Stimulated activated CD4-positive, alpha-beta T cell treated with anti-CD3 and anti-CD28 coated beads, Interleukin-4, amount 100 ng/mL, for 24 hours (primary cell): ENCODE data around the gene ACKR3.

Experiments
- DNase-seq: peaks from one replicate; pipeline ENCODE4 v3.0.0-alpha.2; 2020

Gene ACKR3

DNA sequence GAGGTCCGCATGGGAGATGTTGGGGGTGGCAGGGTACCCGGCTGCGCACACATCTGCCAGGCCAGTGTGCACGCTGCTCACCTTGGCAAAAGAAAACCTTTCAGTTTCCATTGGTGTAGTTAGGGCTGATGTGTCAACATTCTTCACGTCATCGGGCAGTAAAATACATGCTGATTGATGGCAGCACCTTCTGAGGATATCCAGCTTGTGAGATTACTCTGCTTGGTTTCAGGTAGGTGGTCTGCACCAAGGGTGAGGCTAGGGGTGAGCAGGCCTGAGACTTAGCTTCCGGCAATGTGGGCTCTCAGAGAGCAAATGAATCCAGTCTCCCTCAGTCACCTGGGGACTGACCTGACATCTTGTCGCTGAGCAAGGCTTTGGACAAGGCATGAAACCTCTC is 19.3 kb upstream of the ACKR3 start:
- DNase-seq: no peak

GRCh38 chr2:236550701-236551465 is 18.7 kb upstream of the ACKR3 start:
- peak; percentile 31 for DNase-seq

GRCh38 chr2:236551471-236552211 is 18.0 kb upstream of the ACKR3 start:
- no peak for DNase-seq

GRCh38 chr2:236552212-236552542 is 17.4 kb upstream of the ACKR3 start:
- DNase-seq: no peak

DNA sequence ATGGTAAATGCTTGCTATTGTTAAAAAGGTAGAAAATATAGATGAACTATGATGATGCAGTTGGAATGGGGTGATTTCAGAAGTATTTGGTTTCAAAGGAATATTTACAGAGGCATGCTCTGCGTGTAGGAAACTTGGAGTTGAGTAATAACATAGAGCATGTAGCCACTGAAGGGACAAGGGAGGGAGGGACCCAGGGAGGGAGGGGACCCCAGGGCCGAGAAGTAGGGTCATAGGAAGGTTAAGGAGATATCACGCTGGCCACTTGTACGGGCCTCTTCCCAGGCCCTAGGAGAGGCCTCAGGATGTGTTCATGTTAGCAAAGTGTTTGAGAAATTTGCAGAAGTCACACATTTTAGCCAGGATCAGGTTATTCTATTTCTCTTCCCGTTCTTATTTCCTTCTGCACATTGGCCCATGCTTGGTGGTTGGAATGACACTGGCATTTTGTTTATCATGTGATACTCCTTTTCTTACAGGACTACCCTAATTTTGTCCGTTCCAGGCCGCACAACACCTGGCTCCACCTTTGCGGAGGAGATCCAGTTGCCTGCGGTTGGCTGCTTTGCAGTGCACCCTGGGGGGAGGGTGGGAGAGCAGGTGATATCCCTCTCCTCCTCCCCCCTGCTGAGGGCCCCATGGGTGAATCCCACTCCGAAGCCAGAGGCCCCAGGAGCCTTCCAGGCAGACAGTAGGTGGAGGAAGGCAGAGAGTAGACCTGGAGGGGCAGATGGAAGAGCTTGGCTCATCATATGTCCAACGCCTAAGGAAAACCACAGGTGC is 16.9 kb upstream of the ACKR3 start:
- no peak for DNase-seq

- no peak for DNase-seq
These were observed 16.1 kb upstream of the ACKR3 start for GRCh38 chr2:236553522-236553921.

DNA sequence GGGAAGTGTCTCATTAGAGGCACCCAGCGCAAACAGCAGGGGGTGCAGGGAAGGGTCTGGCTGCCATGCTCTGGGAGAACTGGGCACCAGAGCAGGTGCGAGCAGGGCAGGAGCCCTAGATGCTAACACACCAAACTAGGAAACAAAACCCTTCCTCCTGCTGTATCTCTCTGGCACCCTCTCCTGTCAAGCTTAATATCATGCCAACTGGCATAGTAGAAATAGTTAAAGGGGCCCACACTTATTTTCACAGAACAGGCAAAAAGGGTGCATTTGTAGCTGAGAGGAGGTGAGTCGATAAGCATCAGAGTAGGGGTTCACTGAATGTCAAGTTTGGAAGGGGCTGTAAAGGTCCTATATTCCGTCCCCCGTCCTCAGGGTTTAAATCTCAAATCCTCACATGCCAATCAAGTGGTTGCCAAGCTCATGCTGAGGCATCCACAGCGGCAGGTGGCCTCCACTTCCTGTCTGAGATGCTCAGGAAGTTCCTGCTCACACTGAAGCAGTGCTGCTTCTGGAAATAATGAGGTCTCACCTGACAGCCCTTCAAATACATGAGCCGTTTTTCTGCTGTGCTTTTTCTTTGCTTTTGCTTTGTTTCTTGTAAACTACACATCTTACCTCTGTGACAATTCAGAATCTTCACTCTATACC is 14.9 kb upstream of the ACKR3 start:
- DNase-seq: no peak

- DNase-seq: no peak
These were observed 14.1 kb upstream of the ACKR3 start for GRCh38 chr2:236555481-236555880.

- DNase-seq: no peak
These were observed 12.2 kb upstream of the ACKR3 start for GRCh38 chr2:236557306-236558030.

- DNase-seq: no peak
These were observed 11.6 kb upstream of the ACKR3 start for GRCh38 chr2:236558036-236558435.

GRCh38 chr2:236558993-236559978 is 10.3 kb upstream of the ACKR3 start:
- no peak for DNase-seq

- DNase-seq: no peak
These were observed 7.8 kb upstream of the ACKR3 start for GRCh38 chr2:236561874-236562273.

GRCh38 chr2:236562434-236562833 is 7.2 kb upstream of the ACKR3 start:
- no peak for DNase-seq

DNA sequence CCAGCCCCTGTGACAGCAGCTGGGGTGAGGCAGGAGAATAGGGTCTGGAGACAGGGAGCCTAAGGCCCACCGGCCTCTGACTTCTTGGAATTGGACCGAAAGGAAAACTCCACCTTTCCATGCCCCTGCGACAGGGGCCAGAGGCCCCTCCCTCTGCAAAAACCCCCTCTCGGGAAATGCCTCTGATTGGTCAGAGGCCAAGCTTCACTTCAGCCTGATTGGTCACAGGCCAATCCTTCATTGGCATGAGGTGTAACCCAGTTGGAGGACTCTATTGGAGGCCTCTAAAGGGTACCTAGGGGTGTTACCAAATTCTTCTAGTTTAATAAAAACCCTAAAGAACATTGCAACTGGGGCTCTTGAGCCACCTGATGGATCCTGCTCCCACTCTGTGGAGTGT is 5.7 kb upstream of the ACKR3 start:
- no peak for DNase-seq

GRCh38 chr2:236565212-236565611 is 4.4 kb upstream of the ACKR3 start:
- DNase-seq: no peak

- no peak for DNase-seq
These were observed 3.7 kb upstream of the ACKR3 start for GRCh38 chr2:236565879-236566402.

DNA sequence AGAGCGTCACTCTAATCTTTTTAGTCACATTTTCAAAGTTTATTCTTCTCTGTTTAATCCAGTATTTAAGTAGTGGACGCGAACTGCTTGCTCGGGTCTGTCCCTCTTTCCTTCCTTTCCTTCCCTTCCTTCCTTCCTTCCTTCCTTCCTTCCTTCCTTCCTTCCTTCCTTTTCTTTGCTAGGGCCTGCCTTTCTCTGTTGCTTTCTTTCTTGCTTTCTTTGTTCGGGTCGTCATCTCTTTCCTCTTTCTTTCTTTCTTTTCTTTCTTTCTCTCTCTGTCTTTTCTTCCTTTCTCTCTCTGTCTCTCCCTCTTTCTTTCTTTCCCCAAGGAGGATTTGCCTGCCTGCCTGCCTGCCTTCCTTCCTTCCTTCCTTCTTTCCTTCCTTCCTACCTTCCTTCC is 3.0 kb upstream of the ACKR3 start:
- no peak for DNase-seq

- DNase-seq: peak; percentile 28
These were observed 1.3 kb upstream of the ACKR3 start for GRCh38 chr2:236568068-236568921.

- DNase-seq: no peak
These were observed 578 bp upstream of the ACKR3 start for GRCh38 chr2:236568922-236569572.
